Endothelial cell of umbilical vein (primary cell): ENCODE measurements around the gene DENND1B.

Experiments used
- CTCF ChIP-seq, 2 donors: IDR thresholded peaks; 1 replicate in 1 of 2; 2 replicates in 1 of 2; pipeline ENCODE4 v1.5.1; 2011; ENCODE audit warnings: low read length in 2 of 2, mild to moderate bottlenecking in 2 of 2, moderate library complexity in 2 of 2, control low read depth in 1 of 2, inconsistent platforms in 1 of 2, low read depth in 1 of 2; ENCODE audit not compliant: insufficient read depth in 1 of 2; ENCODE audit errors: extremely low read depth in 1 of 2
- EZH2 ChIP-seq: IDR thresholded peaks from 2 replicates; pipeline ENCODE4 v1.6.1; 2012; ENCODE audit warnings: borderline replicate concordance, low read depth, mild to moderate bottlenecking, moderate library complexity, low read length, inconsistent platforms; ENCODE audit not compliant: severe bottlenecking
- GATA2 ChIP-seq: IDR thresholded peaks from 2 replicates; pipeline ENCODE4 v1.7.0; 2011; ENCODE audit warnings: low read depth, mild to moderate bottlenecking, moderate library complexity, mixed read lengths, low read length; ENCODE audit not compliant: insufficient read length, insufficient read depth
- POLR2A ChIP-seq: IDR thresholded peaks from 2 replicates; pipeline ENCODE4 v1.6.1; 2012; ENCODE audit warnings: low read depth, mild to moderate bottlenecking, control low read depth, low read length
- POLR2AphosphoS5 ChIP-seq: IDR thresholded peaks from 2 replicates; pipeline ENCODE4 v1.6.1; 2012; ENCODE audit warnings: low read depth, mild to moderate bottlenecking, control low read depth, low read length, moderate library complexity; ENCODE audit not compliant: insufficient read depth
- TF ChIP-seq, protein P1 (sequence below): IDR thresholded peaks from 2 replicates; pipeline ENCODE4 v1.6.1; 2011; ENCODE audit not compliant: insufficient read depth, insufficient read length

GRCh38 chr1:197469620-197470210, 305.6 kb downstream of the DENND1B start:
- TF ChIP-seq CTCF (IDR thresholded peaks at IDR 0.05; ENCODE audit: extremely low read depth in 1 of 2, insufficient read depth in 1 of 2, low read depth in 1 of 2, low read length in 2 of 2) (no peak), POLR2A (no peak), EZH2 (no peak), POLR2AphosphoS5 (no peak), GATA2 (no peak)
- TF ChIP-seq, protein P1, sequence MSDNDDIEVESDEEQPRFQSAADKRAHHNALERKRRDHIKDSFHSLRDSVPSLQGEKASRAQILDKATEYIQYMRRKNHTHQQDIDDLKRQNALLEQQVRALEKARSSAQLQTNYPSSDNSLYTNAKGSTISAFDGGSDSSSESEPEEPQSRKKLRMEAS, result no peak
